GM13977 (cell line): ENCODE data around the gene NCOA1.
"Not testable (repeated sequence)": the region's sequence is repeated elsewhere in the genome, so short reads cannot be mapped to it uniquely, and the experiment has no call there.

Experiments
- DNase-seq: peaks from one replicate; pipeline ENCODE4 v3.0.0; 2012; ENCODE audit warnings: low spot score
- CTCF ChIP-seq: IDR thresholded peaks from 2 replicates; pipeline ENCODE4 v1.5.1; 2012; ENCODE audit warnings: mild to moderate bottlenecking, control low read depth; ENCODE audit not compliant: insufficient read depth; ENCODE audit errors: extremely low read depth, missing control alignments
- in situ Hi-C: fragments of 300-500 bp; cut with MboI; formaldehyde crosslinking; loops from one replicate; pipeline ENCODE4 v1.12.0; 2022; ENCODE audit warnings: low sequenced_read_pairs, low pct_unique_long_range_greater_than_20kb, mixed read lengths, inconsistent platforms; ENCODE audit not compliant: unreplicated experiment

NCOA1 gene

GRCh38 chr2:24672589-24672988 lies 181.5 kb downstream of the NCOA1 start:
- in situ Hi-C loops = no loop called here
- no peak for TF ChIP-seq CTCF

GRCh38 chr2:24675338-24675737 lies 184.3 kb downstream of the NCOA1 start:
- in situ Hi-C loops = no loop called here
- TF ChIP-seq CTCF = no peak
- DNase-seq = no peak

More at GRCh38 chr2:24672589-24672988, 181.5 kb downstream of the NCOA1 start:
- DNase-seq = no peak

- in situ Hi-C loops = no loop called here
- no peak for DNase-seq
- no peak for TF ChIP-seq CTCF
These were observed 185.4 kb downstream of the NCOA1 start for GRCh38 chr2:24676493-24676892.

GRCh38 chr2:24678066-24678465 lies 187.0 kb downstream of the NCOA1 start:
- in situ Hi-C loops, DNase-seq: not testable (repeated sequence)

GRCh38 chr2:24680196-24680595 lies 189.1 kb downstream of the NCOA1 start:
- TF ChIP-seq CTCF = no peak
- no peak for DNase-seq
- in situ Hi-C loops = no loop called here

GRCh38 chr2:24682304-24682703 lies 191.2 kb downstream of the NCOA1 start:
- no peak for TF ChIP-seq CTCF
- in situ Hi-C loops = no loop called here
- DNase-seq = no peak

- in situ Hi-C loops = no loop called here
- TF ChIP-seq CTCF = no peak
- DNase-seq = no peak
These were observed 192.4 kb downstream of the NCOA1 start for GRCh38 chr2:24683408-24683807.
